ENCODE results near the gene LENEP. TPM values are rescaled to one million over a fixed set of nuclear protein-coding genes. Genes with fewer than 3 reads are reported as not detected.

LENEP gene
- total RNA-seq, 3 donors from 2014 or later (not counting 1 experiment from before 2014, with no cell fraction given) = not detected

GRCh38 chr1:154996966-154997701 is 3.7 kb downstream of the LENEP start:
- H3K27ac Mint-ChIP-seq = no peak overlapping the region
- intact Hi-C loops (cut with micrococcal nuclease) = no loop called here
- Histone ChIP-seq H3K9me3 (ENCODE audit: control insufficient read depth, insufficient read depth, low read length) (no peaks in the 10 kb centered on the region), H3K27me3 (ENCODE audit: control insufficient read depth, insufficient read depth, low read length) (no peaks in the 10 kb centered on the region), H3K4me1 (ENCODE audit: control insufficient read depth, insufficient read depth, low read length) (peaks cover 36% of the 10 kb centered on the region), H3K4me3 (ENCODE audit: low read length) (no peak overlapping the region), H3K36me3 (ENCODE audit: control insufficient read depth, insufficient read depth, low read length) (no peaks in the 10 kb centered on the region), H3K27ac (ENCODE audit: low read length) (no peak overlapping the region)
- ATAC-seq = no peak
- no peaks in the 10 kb centered on the region for H3K27me3 Mint-ChIP-seq (ENCODE audit: low read depth in 2 of 2)
- no peaks in the 10 kb centered on the region for H3K9me3 Mint-ChIP-seq
- H3K4me1 Mint-ChIP-seq = peaks cover 15 to 32% of the 10 kb centered on the region in 2 donors
- no peaks in the 10 kb centered on the region for H3K36me3 Mint-ChIP-seq
- DNase-seq = no peak
- peak overlapping the region; percentile 2 for H3K4me3 Mint-ChIP-seq
- WGBS (ENCODE audit: insufficient coverage) = 78% methylated on average over 15 of the region's 15 CpGs
- no peak for TF ChIP-seq CTCF (IDR thresholded peaks at IDR 0.05)

DNA sequence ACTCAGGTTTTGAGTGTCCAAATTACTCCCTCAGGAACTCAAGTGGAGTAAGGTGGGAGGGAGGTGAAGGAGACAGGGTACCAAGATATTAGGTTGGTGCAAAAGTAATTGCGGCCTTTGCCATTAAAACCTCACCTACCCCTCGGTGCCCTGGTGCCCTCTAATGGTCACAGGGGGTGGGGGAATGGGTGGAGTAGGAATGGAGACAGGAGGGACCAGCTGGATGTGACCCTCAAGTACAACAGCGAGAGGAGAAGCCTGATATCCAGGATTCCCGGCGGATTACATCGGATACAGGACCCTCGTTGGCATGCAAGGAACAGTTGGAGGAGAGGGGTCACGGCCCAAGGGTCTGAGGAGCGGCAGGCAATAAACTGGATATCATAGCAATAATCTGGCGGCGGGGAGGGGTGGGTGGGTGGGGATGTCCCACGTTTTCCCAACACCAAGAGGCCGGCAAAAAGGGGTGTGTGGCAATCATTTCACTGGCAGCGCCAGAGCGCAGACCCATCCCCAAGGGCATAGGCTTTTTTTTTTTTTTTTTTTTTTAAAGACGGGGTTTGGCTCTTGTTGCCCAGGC is 4.9 kb downstream of the LENEP start:
- no peak overlapping the region for H3K4me3 ChIP-seq (ENCODE audit: low read length)
- H3K27ac ChIP-seq (ENCODE audit: low read length) = no peak overlapping the region
- no peaks in the 10 kb centered on the region for H3K9me3 ChIP-seq (ENCODE audit: control insufficient read depth, insufficient read depth, low read length)
- Mint-ChIP-seq H3K4me1 (peaks cover 15 to 31% of the 10 kb centered on the region in 2 donors), H3K27me3 (ENCODE audit: low read depth in 2 of 2) (no peaks in the 10 kb centered on the region), H3K4me3 (no peak overlapping the region), H3K9me3 (no peaks in the 10 kb centered on the region), H3K36me3 (no peaks in the 10 kb centered on the region), H3K27ac (no peak overlapping the region)
- H3K27me3 ChIP-seq (ENCODE audit: control insufficient read depth, insufficient read depth, low read length) = no peaks in the 10 kb centered on the region
- intact Hi-C loops (cut with micrococcal nuclease) = loop anchor here (2.0 kb wide), 1 partner anchor 37 kb away; the partner anchor contains the start of gene PYGO2
- WGBS (ENCODE audit: insufficient coverage) = 87% methylated on average over 9 of the region's 16 CpGs
- ATAC-seq (no peak), DNase-seq (peak in 1 of 2 donors; percentile 25)
- H3K4me1 ChIP-seq (ENCODE audit: control insufficient read depth, insufficient read depth, low read length) = peaks cover 42% of the 10 kb centered on the region
- H3K36me3 ChIP-seq (ENCODE audit: control insufficient read depth, insufficient read depth, low read length) = no peaks in the 10 kb centered on the region
- no peak for TF ChIP-seq CTCF (IDR thresholded peaks at IDR 0.05)

DNA sequence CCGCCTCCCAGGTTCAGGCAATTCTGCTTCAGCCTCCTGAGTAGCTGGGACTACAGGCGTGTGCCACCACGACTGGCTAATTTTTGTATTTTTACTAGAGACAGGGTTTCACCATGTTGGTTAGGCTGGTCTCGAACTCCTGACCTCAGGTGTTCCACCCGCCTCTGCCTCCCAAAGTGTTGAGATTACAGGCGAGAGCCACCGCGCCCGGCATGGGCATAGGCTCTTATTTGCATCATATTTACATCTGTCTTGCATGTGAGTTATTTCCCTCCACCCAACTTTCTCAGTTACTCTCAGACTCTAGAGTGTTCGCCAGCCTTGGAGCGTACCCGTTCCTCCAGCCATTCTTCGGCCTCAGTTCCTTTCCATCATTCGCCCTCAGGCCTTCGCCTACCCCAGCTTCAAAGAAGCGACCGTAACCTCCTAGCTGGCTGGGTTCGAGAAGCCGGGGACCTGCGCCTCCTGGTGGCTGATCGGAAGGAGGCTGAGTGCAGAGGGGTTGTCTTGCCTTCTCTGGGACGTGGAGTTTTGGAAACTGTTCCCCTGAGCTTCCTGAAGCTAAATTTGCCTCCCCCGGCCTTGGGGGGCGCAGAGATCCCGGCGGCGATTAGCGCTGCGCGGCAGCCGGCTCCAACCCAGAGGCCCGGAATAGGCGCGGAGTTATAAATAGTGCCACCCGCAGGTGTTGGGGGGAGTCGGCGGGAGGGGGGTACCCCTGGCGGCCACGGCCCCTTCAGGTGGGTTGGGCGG is 5.6 kb downstream of the LENEP start:
- DNase-seq (peak in 1 of 2 donors; percentile 80), ATAC-seq (no peak)
- Histone ChIP-seq H3K27me3 (ENCODE audit: control insufficient read depth, insufficient read depth, low read length) (no peaks in the 10 kb centered on the region), H3K36me3 (ENCODE audit: control insufficient read depth, insufficient read depth, low read length) (no peaks in the 10 kb centered on the region), H3K4me3 (ENCODE audit: low read length) (peak overlapping the region; percentile 19), H3K4me1 (ENCODE audit: control insufficient read depth, insufficient read depth, low read length) (peaks cover 49% of the 10 kb centered on the region), H3K9me3 (ENCODE audit: control insufficient read depth, insufficient read depth, low read length) (no peaks in the 10 kb centered on the region), H3K27ac (ENCODE audit: low read length) (peak overlapping the region; percentile 45)
- Mint-ChIP-seq H3K9me3 (no peaks in the 10 kb centered on the region), H3K27ac (peak overlapping the region; percentile 47 to 92), H3K4me1 (peaks cover 15 to 38% of the 10 kb centered on the region in 2 donors), H3K4me3 (peak overlapping the region; percentile 81), H3K27me3 (ENCODE audit: low read depth in 2 of 2) (no peaks in the 10 kb centered on the region), H3K36me3 (no peaks in the 10 kb centered on the region)
- intact Hi-C loops (cut with micrococcal nuclease) = loop anchor here (2.0 kb wide), 1 partner anchor 38 kb away; the partner anchor contains the start of gene PYGO2
- WGBS (ENCODE audit: insufficient coverage) = 9% methylated on average over 40 of the region's 40 CpGs
- peak; percentile 79 for TF ChIP-seq CTCF (IDR thresholded peaks at IDR 0.05)

All from natural killer cell (primary cell).